Measurements from ENCODE around the gene RTL10. TPM values are rescaled to one million over a fixed set of nuclear protein-coding genes. Genes with fewer than 3 reads are reported as not detected.

RTL10 gene
- total and polyA plus RNA-seq, 2 of the 8 experiments (the other 6 are each of a cell fraction or from before 2014, with no cell fraction given) = 11.5 to 18.8 TPM

DNA sequence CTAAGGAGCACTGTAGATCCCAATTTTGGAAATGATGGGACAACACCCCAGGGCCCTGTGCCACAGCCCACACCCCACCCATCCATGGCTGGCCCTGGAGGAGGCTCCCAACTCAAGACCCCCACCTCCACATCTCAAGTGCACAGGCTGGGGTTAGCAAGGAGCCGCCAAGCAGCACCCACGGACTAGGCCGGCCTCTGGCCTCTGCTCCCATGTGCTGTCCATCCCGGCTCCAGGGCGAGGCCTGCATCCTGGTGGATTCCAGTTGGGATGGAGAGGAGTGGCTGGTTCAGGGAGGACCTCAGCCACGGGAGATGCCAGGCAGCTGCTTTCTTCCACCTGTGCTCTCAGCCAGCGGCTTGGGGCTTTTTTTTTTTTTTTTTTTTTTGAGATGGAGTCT is 43.5 kb upstream of the RTL10 start:
- no peak overlapping the region for H4K91ac ChIP-seq (replicated peaks; ENCODE audit: insufficient read length, low read length)
- H4K5ac ChIP-seq (ENCODE audit: insufficient read length, low read depth, low read length) = no peak overlapping the region
- H3K9ac ChIP-seq (replicated peaks in 1 of 4; ENCODE audit: extremely low read depth in 1 of 4, low read depth in 3 of 4, low read length in 3 of 4) = no peak overlapping the region
- H2BK20ac ChIP-seq (ENCODE audit: low read length) = no peak overlapping the region
- no peak overlapping the region for H3K56ac ChIP-seq (replicated peaks; ENCODE audit: insufficient read length, low read depth, low read length)
- H3K27me3 ChIP-seq (replicated peaks in 1 of 4; ENCODE audit: control insufficient read depth in 3 of 4, extremely low read depth in 1 of 4, insufficient read depth in 3 of 4, low read length in 3 of 4) = no peaks in the 10 kb centered on the region; a peak in 2 of 7 replicates
- CTCF ChIA-PET (ENCODE audit: partially characterized antibody) = interaction anchor here (1.2 to 10.1 kb wide), 7 partner anchors 8 to 193 kb away, joined by 3 to 69 read pairs (median 5); partner anchors contain the start of genes GNB1L and RTL10
- no peak overlapping the region for H2BK15ac ChIP-seq (ENCODE audit: low read length)
- no peak overlapping the region for H2AFZ ChIP-seq (ENCODE audit: low read length)
- H3K9me3 ChIP-seq (ENCODE audit: insufficient read depth in 2 of 2, low read depth in 1 of 2, low read length in 1 of 2) = no peaks in the 10 kb centered on the region
- no peak overlapping the region for H3K23ac ChIP-seq (ENCODE audit: insufficient read length)
- H3K36me3 ChIP-seq (ENCODE audit: control insufficient read depth in 2 of 4, insufficient read depth in 4 of 4, low read length in 3 of 4) = no peaks in the 10 kb centered on the region
- no peak overlapping the region for H3K18ac ChIP-seq (ENCODE audit: extremely low read depth, low read length)
- H2BK120ac ChIP-seq (replicated peaks; ENCODE audit: low read depth, low read length) = no peak overlapping the region
- no peak overlapping the region for H3K27ac ChIP-seq (ENCODE audit: low read depth, low read length)
- DNase-seq (ENCODE audit: low read depth in 1 of 2, low spot score in 2 of 2) (no peak), FAIRE-seq (no peak)
- H3K79me2 ChIP-seq (ENCODE audit: control insufficient read depth in 1 of 2, insufficient read depth in 2 of 2, low read length in 2 of 2) = no peaks in the 10 kb centered on the region
- H3K4me2 ChIP-seq (ENCODE audit: insufficient read depth in 1 of 2, low read depth in 2 of 2, low read length in 2 of 2) = no peak overlapping the region
- H3K4me1 ChIP-seq (replicated peaks in 1 of 4; ENCODE audit: control insufficient read depth in 3 of 4, insufficient read depth in 4 of 4, low read length in 3 of 4) = peaks cover 1 to 5% (median 5%) of the 10 kb centered on the region in 4 experiments
- no peaks in the 10 kb centered on the region for H4K20me1 ChIP-seq (replicated peaks in 1 of 2; ENCODE audit: control insufficient read depth in 1 of 2, insufficient read depth in 2 of 2, low read length in 2 of 2)
- H2AK5ac ChIP-seq (ENCODE audit: low read depth, low read length) = no peak overlapping the region
- H3K4me3 ChIP-seq (ENCODE audit: extremely low read depth in 1 of 4, insufficient read depth in 2 of 4, low read depth in 3 of 4, low read length in 4 of 4) = no peak overlapping the region
- H3K79me1 ChIP-seq (ENCODE audit: low read depth, low read length) = no peaks in the 10 kb centered on the region
- H2BK12ac ChIP-seq (ENCODE audit: low read depth, low read length) = no peak overlapping the region
- POLR2A ChIA-PET (ENCODE audit: partially characterized antibody) = interaction anchor here (1.1 kb wide), 1 partner anchor 17 kb away, joined by 3 read pairs; no protein-coding TSS in a partner anchor
- no peak overlapping the region for H3K14ac ChIP-seq (ENCODE audit: insufficient read length)
- no peak overlapping the region for H4K8ac ChIP-seq (ENCODE audit: extremely low read depth, insufficient read depth, low read length)
- no peaks in the 10 kb centered on the region for H3K23me2 ChIP-seq (ENCODE audit: low read depth, low read length)
- H2BK5ac ChIP-seq (ENCODE audit: low read depth, low read length) = no peak overlapping the region
- no peak overlapping the region for H3K4ac ChIP-seq (replicated peaks; ENCODE audit: insufficient read length, low read depth, low read length)
- WGBS, 2 experiments (ENCODE audit: extremely low coverage in 1 of 2, insufficient coverage in 1 of 2, insufficient read length in 1 of 2, insufficient replicate concordance in 2 of 2, low coverage in 1 of 2, low lambda C conversion rate in 2 of 2, missing lambda C conversion rate in 1 of 2) = 76% methylated on average over 6 of the region's 7 CpGs; no CpG with 5 or more reads in 1 of the 2 experiments
- TF ChIP-seq RFX5 (IDR thresholded peaks at IDR 0.05; ENCODE audit: borderline replicate concordance, low read depth, low read length) (no peak), TEAD4 (IDR thresholded peaks at IDR 0.05; ENCODE audit: low read depth, low read length) (no peak), ASH2L (IDR thresholded peaks at IDR 0.05; ENCODE audit: low read length) (no peak), HDAC6 (IDR thresholded peaks at IDR 0.05; ENCODE audit: low read depth, low read length) (no peak), BRCA1 (IDR thresholded peaks at IDR 0.05; ENCODE audit: low read depth, low read length) (no peak), TAF1 (IDR thresholded peaks at IDR 0.05; ENCODE audit: low read depth, low read length) (no peak), KDM5A (IDR thresholded peaks at IDR 0.05; ENCODE audit: low read length) (no peak), ZNF274 (IDR thresholded peaks at IDR 0.05; ENCODE audit: borderline replicate concordance, extremely low read depth, low read length) (no peak), SIRT6 (IDR thresholded peaks at IDR 0.05; ENCODE audit: low read length) (no peak), SP4 (IDR thresholded peaks at IDR 0.05; ENCODE audit: low read length) (no peak), HDAC2 (IDR thresholded peaks at IDR 0.05; ENCODE audit: borderline replicate concordance in 1 of 2, low read depth in 2 of 2, low read length in 2 of 2) (no peak), TCF12 (IDR thresholded peaks at IDR 0.05; ENCODE audit: low read depth, low read length) (no peak), SRF (IDR thresholded peaks at IDR 0.05; ENCODE audit: low read depth, low read length) (no peak), SP1 (IDR thresholded peaks at IDR 0.05; ENCODE audit: low read depth, low read length) (no peak)
- TF ChIP-seq, protein P1, sequence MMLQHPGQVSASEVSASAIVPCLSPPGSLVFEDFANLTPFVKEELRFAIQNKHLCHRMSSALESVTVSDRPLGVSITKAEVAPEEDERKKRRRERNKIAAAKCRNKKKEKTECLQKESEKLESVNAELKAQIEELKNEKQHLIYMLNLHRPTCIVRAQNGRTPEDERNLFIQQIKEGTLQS (IDR thresholded peaks at IDR 0.05; ENCODE audit: insufficient read depth, low read depth, low read length) = no peak
